ENCODE data around the gene ASTE1.
A peak's percentile ranks its signal among the peaks of the same experiment; 100 is the strongest.

- TF ChIP-seq ATF3 (IDR thresholded peaks at IDR 0.05; ENCODE audit: insufficient read depth, low read depth, low read length) (no peak), CTCF (IDR thresholded peaks at IDR 0.05; ENCODE audit: control extremely low read depth in 1 of 3, insufficient read depth in 1 of 3, low read depth in 1 of 3, low read length in 3 of 3) (no peak), TEAD4 (IDR thresholded peaks at IDR 0.05; ENCODE audit: low read depth, low read length) (no peak), USF2 (IDR thresholded peaks at IDR 0.05; ENCODE audit: low read length) (no peak), NRF1 (IDR thresholded peaks at IDR 0.05; ENCODE audit: low read depth, low read length) (no peak), CEBPB (IDR thresholded peaks at IDR 0.05; ENCODE audit: low read depth, low read length) (peak; percentile 63; the same call in 1 of the 2 replicates), TAF1 (IDR thresholded peaks at IDR 0.05; ENCODE audit: low read depth, low read length) (no peak), POU5F1 (IDR thresholded peaks at IDR 0.05; ENCODE audit: low read depth, low read length) (no peak)
Measured at GRCh38 chr3:131007782-131008181, 18.8 kb downstream of the ASTE1 start.
